K562 (cell line): ENCODE results near the gene SLC9A2. TPM values are rescaled to one million over a fixed set of nuclear protein-coding genes. Genes with fewer than 3 reads are reported as not detected.

Experiments
- ASH1L ChIP-seq: fragments of 450-650 bp; IDR thresholded peaks from 2 replicates; pipeline ENCODE4 v1.6.1; 2018; ENCODE audit warnings: borderline replicate concordance, mild to moderate bottlenecking, low read depth; ENCODE audit not compliant: partially characterized antibody
- BCOR ChIP-seq: fragments of 450-650 bp; IDR thresholded peaks from 2 replicates; pipeline ENCODE4 v1.6.1; 2016
- CBX1 ChIP-seq: sonication (generic); IDR thresholded peaks from 2 replicates; pipeline ENCODE4 v1.6.1; 2016; ENCODE audit warnings: antibody characterized with exemption, low read depth, mild to moderate bottlenecking
- POLR2G ChIP-seq: fragments of 200-400 bp; formaldehyde crosslinking; IDR thresholded peaks from 2 replicates; pipeline ENCODE4 v1.6.1; 2017; ENCODE audit warnings: low read depth, mild to moderate bottlenecking, antibody characterized with exemption, low read length, moderate library complexity
- ZNF143 ChIP-seq: sonication (generic); formaldehyde crosslinking; IDR thresholded peaks from 2 replicates; pipeline ENCODE4 v1.9.0; 2022; ENCODE audit warnings: mild to moderate bottlenecking, missing genetic modification reagents
- ZNF175 ChIP-seq: fragments of 200-800 bp; sonication (Bioruptor generic); IDR thresholded peaks from 2 replicates; pipeline ENCODE4 v1.6.1; 2016; ENCODE audit warnings: low read depth, mild to moderate bottlenecking, missing genetic modification characterization, missing compliant biosample characterization
- polyA plus RNA-seq, 8 experiments: library from polyadenylated mRNA; depleted of rRNA in 4 of 8; stranded (reverse) in 5 of 8; unstranded in 3 of 8; fragments of >200 nt; fragmentation: Nextera tagmentation in 2 of 8; fragmentation: Illumina TruSeq in 1 of 8; extraction: Ambion mirVana in 2 of 8; extraction: Trizol in 1 of 8; gene quantifications; 2 replicates each; pipeline versions ENCODE4 v1.2.1 to v1.2.3, GENCODE V29; 2011 to 2014; ENCODE audit warnings: inconsistent platforms in 1 of 8, missing spikeins in 1 of 8
- total RNA-seq, 7 experiments: library from RNA; depleted of rRNA in 6 of 7; stranded (reverse); fragments of >200 nt in 6 of 7; fragmentation: Illumina TruSeq in 2 of 7; extraction: Trizol in 2 of 7; gene quantifications; 2 replicates each; pipeline versions ENCODE4 v1.2.1 to v1.2.3, GENCODE V29; 2011 to 2021; ENCODE audit warnings: low replicate concordance in 1 of 7
- TF ChIP-seq, protein P1 (sequence below): sonication (generic); formaldehyde crosslinking; IDR thresholded peaks from 2 replicates; pipeline ENCODE4 v1.8.0; 2022; ENCODE audit warnings: missing genetic modification reagents, mild to moderate bottlenecking, moderate library complexity, borderline replicate concordance
- TF ChIP-seq, protein P2 (sequence below): sonication (generic); formaldehyde crosslinking; IDR thresholded peaks from 2 replicates; pipeline ENCODE4 v1.8.1; 2023; ENCODE audit warnings: missing genetic modification reagents, mild to moderate bottlenecking, borderline replicate concordance
- TF ChIP-seq, protein P3 (sequence below): fragments of 250-450 bp; sonication (Bioruptor Pico); IDR thresholded peaks from 2 replicates; pipeline ENCODE4 v1.8.0; 2021; ENCODE audit warnings: mild to moderate bottlenecking, moderate library complexity
- TF ChIP-seq, protein P4 (sequence below): fragments of 250-450 bp; sonication (Bioruptor Pico); IDR thresholded peaks from 2 replicates; pipeline ENCODE4 v1.5.0; 2021; ENCODE audit warnings: mild to moderate bottlenecking, borderline replicate concordance
- TF ChIP-seq, protein P5 (sequence below): fragments of 250-450 bp; sonication (Bioruptor Pico); IDR thresholded peaks from 2 replicates; pipeline ENCODE4 v1.4.0; 2020; ENCODE audit warnings: mild to moderate bottlenecking

SLC9A2 gene
- total and polyA plus RNA-seq, 9 of the 15 experiments (the other 6 are each of a cell fraction or from before 2014, with no cell fraction given): 0.45 to 3.3 (median 1.6) TPM

DNA sequence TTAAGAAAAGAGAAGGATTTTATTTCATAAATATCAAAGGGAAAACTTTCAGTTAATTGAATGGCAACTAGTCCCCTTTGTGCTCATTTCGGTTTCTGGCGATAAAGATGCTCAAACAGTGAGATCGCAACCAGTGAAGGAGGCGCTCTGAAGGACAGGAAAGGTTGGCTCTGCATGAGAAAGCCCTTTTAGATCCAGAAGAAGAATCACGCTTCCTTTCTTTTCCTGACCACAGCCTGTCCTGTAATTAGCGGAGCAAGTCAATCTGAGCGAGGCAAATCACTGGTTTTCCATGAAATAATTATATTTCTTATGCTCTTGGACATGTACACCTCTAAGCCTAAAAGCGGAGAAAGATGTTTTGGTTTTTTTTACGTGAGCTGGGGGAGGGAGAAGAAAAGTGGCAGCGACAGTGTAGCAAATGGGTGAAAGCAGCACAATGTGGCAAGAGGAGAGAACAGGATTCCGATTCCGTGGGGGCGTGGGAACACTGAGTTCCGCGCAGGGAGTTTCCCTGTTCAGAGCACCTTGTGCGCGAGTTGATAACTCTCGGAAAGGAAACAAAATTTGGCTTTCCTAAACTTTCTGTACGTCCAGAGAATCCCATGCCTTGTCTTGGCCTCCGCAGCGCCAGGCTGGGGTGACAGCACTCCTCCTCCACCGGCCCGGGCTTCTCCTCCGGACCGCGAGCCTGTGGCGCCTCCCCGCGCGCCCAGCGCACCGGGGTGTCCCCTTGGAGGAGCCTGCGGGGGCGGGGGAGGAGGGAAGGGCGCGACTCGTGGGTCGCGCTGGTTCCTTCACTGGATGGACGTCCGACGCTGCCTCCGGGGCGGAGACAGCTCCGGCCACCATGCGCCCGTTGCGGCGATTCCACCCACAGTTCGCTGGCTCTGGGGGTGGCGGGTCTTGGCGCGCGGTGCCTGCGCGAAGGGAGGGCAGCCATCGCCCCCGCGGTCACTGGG, 620 bp upstream of the SLC9A2 start (continued):
- TF ChIP-seq, protein P1, sequence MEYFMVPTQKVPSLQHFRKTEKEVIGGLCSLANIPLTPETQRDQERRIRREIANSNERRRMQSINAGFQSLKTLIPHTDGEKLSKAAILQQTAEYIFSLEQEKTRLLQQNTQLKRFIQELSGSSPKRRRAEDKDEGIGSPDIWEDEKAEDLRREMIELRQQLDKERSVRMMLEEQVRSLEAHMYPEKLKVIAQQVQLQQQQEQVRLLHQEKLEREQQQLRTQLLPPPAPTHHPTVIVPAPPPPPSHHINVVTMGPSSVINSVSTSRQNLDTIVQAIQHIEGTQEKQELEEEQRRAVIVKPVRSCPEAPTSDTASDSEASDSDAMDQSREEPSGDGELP (CRISPR knock-in tag): peak; percentile 61; the same call in 1 of the 2 replicates
- TF ChIP-seq CBX1: 0 out of 2 replicates have a peak, but pooled peaks have one; percentile 45
- TF ChIP-seq, protein P2, sequence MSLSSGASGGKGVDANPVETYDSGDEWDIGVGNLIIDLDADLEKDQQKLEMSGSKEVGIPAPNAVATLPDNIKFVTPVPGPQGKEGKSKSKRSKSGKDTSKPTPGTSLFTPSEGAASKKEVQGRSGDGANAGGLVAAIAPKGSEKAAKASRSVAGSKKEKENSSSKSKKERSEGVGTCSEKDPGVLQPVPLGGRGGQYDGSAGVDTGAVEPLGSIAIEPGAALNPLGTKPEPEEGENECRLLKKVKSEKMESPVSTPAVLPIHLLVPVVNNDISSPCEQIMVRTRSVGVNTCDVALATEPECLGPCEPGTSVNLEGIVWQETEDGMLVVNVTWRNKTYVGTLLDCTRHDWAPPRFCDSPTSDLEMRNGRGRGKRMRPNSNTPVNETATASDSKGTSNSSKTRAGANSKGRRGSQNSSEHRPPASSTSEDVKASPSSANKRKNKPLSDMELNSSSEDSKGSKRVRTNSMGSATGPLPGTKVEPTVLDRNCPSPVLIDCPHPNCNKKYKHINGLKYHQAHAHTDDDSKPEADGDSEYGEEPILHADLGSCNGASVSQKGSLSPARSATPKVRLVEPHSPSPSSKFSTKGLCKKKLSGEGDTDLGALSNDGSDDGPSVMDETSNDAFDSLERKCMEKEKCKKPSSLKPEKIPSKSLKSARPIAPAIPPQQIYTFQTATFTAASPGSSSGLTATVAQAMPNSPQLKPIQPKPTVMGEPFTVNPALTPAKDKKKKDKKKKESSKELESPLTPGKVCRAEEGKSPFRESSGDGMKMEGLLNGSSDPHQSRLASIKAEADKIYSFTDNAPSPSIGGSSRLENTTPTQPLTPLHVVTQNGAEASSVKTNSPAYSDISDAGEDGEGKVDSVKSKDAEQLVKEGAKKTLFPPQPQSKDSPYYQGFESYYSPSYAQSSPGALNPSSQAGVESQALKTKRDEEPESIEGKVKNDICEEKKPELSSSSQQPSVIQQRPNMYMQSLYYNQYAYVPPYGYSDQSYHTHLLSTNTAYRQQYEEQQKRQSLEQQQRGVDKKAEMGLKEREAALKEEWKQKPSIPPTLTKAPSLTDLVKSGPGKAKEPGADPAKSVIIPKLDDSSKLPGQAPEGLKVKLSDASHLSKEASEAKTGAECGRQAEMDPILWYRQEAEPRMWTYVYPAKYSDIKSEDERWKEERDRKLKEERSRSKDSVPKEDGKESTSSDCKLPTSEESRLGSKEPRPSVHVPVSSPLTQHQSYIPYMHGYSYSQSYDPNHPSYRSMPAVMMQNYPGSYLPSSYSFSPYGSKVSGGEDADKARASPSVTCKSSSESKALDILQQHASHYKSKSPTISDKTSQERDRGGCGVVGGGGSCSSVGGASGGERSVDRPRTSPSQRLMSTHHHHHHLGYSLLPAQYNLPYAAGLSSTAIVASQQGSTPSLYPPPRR: no peak
- no peak for TF ChIP-seq ZNF175
- TF ChIP-seq, protein P3, sequence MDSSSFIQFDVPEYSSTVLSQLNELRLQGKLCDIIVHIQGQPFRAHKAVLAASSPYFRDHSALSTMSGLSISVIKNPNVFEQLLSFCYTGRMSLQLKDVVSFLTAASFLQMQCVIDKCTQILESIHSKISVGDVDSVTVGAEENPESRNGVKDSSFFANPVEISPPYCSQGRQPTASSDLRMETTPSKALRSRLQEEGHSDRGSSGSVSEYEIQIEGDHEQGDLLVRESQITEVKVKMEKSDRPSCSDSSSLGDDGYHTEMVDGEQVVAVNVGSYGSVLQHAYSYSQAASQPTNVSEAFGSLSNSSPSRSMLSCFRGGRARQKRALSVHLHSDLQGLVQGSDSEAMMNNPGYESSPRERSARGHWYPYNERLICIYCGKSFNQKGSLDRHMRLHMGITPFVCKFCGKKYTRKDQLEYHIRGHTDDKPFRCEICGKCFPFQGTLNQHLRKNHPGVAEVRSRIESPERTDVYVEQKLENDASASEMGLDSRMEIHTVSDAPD (CRISPR knock-in tag): no peak
- peak; percentile 82 for TF ChIP-seq POLR2G
- TF ChIP-seq BCOR: no peak
- TF ChIP-seq, protein P4, sequence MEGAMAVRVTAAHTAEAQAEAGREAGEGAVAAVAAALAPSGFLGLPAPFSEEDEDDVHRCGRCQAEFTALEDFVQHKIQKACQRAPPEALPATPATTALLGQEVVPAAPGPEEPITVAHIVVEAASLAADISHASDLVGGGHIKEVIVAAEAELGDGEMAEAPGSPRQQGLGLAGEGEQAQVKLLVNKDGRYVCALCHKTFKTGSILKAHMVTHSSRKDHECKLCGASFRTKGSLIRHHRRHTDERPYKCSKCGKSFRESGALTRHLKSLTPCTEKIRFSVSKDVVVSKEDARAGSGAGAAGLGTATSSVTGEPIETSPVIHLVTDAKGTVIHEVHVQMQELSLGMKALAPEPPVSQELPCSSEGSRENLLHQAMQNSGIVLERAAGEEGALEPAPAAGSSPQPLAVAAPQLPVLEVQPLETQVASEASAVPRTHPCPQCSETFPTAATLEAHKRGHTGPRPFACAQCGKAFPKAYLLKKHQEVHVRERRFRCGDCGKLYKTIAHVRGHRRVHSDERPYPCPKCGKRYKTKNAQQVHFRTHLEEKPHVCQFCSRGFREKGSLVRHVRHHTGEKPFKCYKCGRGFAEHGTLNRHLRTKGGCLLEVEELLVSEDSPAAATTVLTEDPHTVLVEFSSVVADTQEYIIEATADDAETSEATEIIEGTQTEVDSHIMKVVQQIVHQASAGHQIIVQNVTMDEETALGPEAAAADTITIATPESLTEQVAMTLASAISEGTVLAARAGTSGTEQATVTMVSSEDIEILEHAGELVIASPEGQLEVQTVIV (CRISPR knock-in tag): no peak
- no peak for TF ChIP-seq ASH1L
- no peak for TF ChIP-seq ZNF143 (CRISPR knock-in tag)
- TF ChIP-seq, protein P5, sequence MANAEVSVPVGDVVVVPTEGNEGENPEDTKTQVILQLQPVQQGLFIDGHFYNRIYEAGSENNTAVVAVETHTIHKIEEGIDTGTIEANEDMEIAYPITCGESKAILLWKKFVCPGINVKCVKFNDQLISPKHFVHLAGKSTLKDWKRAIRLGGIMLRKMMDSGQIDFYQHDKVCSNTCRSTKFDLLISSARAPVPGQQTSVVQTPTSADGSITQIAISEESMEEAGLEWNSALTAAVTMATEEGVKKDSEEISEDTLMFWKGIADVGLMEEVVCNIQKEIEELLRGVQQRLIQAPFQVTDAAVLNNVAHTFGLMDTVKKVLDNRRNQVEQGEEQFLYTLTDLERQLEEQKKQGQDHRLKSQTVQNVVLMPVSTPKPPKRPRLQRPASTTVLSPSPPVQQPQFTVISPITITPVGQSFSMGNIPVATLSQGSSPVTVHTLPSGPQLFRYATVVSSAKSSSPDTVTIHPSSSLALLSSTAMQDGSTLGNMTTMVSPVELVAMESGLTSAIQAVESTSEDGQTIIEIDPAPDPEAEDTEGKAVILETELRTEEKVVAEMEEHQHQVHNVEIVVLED: peak; percentile 35; the same call in 1 of the 2 replicates
